HG03571 (cell line): ENCODE measurements around the gene ABCB6.
"Not testable (repeated sequence)": the region's sequence is repeated elsewhere in the genome, so short reads cannot be mapped to it uniquely, and the experiment has no call there.

Experiments used
- ATAC-seq: cut with Tn5 transposase; IDR thresholded peaks from one replicate; pipeline ENCODE4 v1.9.1; 2021; ENCODE audit not compliant: unreplicated experiment

ABCB6 gene

GRCh38 chr2:219218732-219219701, at the start of gene ABCB6:
Gene ABCB6, minus strand, starts transcription at chr2:219218958. Its CDS starts 285 bp downstream, at chr2:219218673.
- ATAC-seq, result peak; percentile 82

GRCh38 chr2:219268294-219268693, 49.5 kb upstream of the ABCB6 start:
- ATAC-seq, result no peak

- ATAC-seq, result no peak
Observed at GRCh38 chr2:219266886-219267285, 48.1 kb upstream of the ABCB6 start.

- ATAC-seq, result no peak
Observed at GRCh38 chr2:219266232-219266631, 47.5 kb upstream of the ABCB6 start.

- ATAC-seq, result no peak
Observed at GRCh38 chr2:219261024-219261855, 42.5 kb upstream of the ABCB6 start.

DNA sequence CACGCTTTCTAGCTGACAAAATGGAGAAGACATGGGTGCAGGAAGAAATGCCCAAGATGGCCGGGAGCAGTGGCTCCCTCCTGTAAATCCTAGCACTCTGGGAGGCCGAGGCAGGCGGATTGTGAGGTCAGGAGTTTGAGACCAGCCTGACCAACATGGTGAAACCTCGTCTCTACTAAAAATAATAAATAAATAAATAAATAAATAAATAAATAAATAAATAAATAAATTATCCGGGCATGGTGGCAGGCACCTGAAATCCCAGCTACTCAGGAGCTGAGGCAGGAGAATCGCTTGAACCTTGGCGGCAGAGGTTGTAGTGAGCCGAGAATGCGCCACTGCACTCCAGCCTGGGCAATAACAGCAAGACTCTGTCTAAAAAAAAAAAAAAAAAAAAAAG, 40.2 kb upstream of the ABCB6 start:
- not testable (repeated sequence) for ATAC-seq

DNA sequence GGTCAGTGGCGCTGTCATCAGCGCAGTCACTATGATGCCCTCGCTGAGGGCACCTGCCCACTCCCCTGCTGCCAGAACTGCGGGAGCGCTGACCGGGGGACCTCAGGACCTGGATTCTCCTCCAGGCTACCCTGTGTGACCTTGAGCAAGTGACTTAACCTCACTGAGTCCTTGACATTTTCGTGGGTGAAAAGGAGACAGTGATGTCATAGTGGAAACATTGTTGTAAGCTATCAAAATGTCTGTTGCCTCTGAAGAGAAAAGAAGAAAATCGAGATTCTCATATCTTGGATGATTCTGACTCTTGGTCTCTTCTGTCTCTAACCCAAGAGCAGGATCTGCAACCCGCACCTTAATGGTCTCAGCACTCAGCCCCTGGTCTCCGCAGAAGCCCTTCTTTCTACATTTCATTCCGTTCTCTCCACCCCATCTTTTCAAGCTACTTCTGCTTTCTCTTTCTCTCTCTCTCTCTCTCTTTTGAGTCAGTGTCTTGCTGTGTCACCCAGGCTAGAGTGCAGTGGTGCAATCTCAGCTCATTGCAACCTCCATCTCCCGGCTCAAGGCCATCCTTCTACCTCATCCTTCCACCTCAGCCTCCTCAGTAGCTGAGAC, 35.9 kb upstream of the ABCB6 start:
- ATAC-seq, result peak; percentile 15

DNA sequence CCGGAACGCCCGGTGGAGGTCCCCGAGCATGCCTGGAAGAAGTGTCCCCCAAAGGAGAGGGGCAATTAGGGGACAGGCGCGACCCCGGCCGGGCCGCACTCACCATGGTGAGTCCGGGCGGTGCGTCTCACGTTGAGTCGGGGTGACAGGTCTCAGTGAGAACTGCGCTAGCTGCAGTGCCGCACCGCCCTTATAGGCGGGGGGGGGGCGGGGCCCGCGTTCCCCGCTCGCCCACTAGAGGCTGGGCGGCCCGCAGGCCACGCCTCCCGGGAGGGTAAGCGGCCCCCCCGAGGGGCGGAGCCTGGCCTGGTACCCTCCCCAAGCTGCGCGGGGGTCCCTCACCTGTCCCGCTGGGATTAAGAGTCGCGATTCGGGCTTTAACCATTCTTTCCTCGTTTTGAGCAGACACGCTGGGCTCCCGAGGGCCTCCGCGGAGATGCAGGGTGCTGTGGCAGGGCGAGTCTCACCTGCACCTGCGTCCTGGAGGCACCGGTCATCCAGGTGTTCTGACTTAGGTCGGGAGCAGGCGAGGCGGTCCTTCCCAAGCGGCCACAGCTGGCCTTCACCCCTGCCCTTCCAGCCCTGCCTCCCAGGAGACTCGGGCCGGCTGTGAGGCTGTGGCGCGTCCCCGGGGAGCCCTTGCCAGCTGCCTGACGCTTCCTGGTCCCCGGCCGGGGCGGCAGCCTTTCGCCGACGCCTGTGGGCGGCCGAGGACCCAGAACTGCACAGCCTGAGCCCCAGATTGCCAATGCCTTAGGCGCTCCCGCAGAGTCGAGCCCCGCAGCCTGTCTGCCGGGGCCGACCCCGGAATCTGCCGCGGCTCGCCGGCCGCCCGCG, 35.2 kb upstream of the ABCB6 start, which contains the start of gene TUBA4A:
TUBA4A (minus strand) TSS at position 166 of the 837 bp plus-strand sequence; CDS start at position 106, 60 bp downstream.
- ATAC-seq, result peak; percentile 49

GRCh38 chr2:219252900-219253752, 34.4 kb upstream of the ABCB6 start, which contains the start of gene TUBA4B:
Gene TUBA4B, plus strand, starts transcription at chr2:219253243. Its CDS starts 165 bp downstream, at chr2:219253408.
- ATAC-seq, result peak; percentile 5

DNA sequence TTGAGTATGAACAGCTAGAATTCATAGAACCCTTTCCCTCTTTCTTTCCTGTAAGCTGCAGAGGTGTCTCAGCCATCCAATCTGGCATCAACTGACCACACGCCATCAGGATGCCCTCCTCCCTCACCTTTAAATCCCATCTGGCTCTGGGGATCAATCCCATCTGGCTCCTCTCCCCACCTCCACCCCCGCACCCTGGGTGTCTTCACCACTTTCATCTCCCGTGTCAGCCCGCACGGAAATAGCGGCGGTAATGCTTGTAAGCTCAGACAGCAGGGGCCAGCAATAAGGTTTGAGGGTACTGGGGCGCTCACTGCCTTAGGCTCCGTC, 33.8 kb upstream of the ABCB6 start:
- no peak for ATAC-seq

DNA sequence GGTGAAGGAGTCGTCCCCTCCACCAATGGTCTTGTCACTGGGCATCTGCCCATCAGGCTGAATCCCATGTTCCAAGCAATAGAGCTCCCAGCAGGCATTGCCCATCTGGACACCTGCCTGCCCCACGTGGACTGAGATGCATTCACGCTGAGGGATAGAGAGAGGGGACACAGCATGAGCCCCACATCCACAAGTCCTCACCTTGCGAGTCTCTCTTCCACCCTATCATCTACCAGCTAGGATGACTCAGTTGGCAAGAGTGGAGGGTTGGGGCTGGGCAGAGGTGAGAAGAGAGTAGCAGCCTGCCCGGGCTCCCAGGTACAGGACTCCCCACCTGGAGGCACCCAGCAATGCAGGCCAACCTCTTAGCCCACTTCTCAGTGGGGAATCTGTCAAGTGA, 33.3 kb upstream of the ABCB6 start:
- ATAC-seq, result no peak

- no peak for ATAC-seq
Observed at GRCh38 chr2:219251656-219252055, 32.9 kb upstream of the ABCB6 start.

GRCh38 chr2:219250049-219250781, 31.5 kb upstream of the ABCB6 start:
- no peak for ATAC-seq

DNA sequence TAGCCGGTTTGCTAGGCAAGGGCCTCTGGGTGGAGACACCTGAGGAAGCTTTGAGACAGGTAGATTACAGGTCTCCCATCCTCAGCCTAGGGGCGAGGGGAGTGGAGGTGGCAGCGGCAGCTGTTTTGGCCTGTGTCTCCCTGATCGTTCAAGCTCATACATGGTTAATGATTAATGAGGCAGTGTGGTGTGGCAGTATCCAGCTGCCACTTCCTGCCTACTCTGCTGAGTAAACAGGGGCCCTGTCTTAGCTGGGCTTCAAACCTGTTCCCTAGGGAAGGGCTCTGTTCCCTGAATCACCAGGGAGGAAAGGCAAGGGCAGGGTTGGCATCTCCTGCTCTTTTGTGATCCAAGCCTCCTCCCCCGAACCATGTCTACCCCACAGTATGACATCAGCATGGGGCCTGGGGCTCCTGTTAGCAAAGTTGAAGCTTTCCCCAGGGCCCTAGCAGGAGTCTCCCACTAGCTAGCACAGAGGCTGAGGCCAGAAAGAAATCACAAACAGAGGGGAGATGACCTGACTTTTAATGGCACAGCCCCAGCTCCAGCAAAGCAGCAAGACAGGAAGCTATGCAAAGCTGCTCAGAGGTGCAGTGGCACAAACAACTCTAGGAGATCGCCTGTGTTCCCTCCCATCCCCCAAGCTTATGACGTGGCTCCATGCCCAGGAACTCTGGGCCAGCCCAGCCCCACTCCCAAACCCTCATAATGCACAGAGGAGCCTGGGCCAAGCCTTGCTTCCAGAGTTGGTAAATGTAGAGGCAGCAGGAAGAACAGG, 30.6 kb upstream of the ABCB6 start:
- peak; percentile 45 for ATAC-seq

DNA sequence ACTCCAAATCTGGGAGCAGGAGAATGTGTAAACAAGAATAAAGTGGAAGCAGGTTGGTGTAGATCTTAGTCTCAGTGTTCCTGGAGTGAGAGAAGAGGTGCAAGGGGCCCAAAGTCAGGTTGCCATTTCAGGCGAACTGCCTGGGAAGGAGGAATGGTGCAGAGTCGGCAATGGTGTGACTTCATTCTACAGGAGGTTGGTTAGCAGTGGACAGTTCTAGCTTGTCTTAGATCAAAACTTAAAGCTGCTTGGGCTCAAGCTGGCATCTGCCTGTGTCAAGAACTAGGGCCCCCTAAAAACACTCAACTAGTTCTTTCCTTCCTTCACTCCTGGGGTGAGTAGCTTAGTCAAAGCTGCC, 30.1 kb upstream of the ABCB6 start:
- no peak for ATAC-seq

DNA sequence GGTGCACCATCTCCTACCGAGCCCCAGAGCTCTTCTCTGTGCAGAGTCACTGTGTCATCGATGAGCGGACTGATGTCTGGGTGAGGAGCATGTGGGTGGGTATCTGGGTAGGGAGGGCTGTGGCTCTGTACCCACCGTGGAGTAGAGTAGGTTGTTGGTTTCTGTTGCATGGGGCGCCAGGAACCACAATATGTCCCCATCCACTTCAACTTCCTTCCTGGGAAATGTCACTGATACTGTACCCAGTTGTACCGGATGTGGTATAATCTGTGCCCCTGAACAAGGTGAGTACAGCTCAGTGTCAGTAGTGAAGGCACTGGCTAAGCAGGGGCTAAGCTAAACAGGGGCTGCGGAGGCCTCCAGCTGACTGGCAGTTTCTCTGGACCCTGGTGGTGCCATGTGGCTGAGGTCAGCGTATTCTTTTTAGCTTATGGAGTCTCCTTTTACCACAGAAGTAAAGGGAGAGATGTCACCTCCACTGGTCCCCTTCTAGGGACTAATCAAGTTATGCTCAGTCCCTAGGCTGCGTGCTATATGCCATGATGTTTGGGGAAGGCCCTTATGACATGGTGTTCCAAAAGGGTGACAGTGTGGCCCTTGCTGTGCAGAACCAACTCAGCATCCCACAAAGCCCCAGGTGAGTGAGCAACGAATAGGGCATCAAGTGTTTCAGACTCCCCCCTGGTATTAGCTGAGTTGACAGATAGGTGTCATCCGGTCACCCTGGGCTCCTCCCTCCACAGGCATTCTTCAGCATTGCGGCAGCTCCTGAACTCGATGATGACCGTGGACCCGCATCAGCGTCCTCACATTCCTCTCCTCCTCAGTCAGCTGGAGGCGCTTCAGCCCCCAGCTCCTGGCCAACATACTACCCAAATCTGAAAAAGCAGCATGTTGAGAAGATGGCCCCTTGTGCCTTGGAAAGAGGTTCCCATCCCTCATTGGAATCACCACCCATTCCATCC, 29.2 kb upstream of the ABCB6 start:
- ATAC-seq, result no peak

DNA sequence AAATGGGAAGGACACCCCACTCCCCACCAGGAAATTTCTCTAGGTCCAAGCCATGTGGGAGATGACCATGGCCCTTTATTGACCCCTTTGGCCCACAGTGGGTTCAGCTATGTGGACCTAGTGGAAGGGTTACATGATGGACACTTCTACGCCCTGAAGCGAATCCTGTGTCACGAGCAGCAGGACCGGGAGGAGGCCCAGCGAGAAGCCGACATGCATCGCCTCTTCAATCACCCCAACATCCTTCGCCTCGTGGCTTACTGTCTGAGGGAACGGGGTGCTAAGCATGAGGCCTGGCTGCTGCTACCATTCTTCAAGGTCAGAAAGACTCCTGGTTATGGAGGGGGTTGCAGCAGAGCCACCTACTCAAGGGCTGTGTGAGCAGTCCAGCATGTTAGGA, 27.8 kb upstream of the ABCB6 start:
- ATAC-seq, result no peak
